CD14-positive monocyte (primary cell): ENCODE measurements around the gene CXCR6. TPM values are rescaled to one million over a fixed set of nuclear protein-coding genes. Genes with fewer than 3 reads are reported as not detected.

ENCODE experiments used
- DNase-seq, 3 donors: peaks; one replicate each; pipeline ENCODE4 v3.0.0-alpha.2; 2011 to 2022
- H2AFZ ChIP-seq: 2 replicates; pipeline ENCODE4 v1.6.0; 2012; ENCODE audit warnings: mild to moderate bottlenecking, low read depth, low read length, inconsistent platforms; ENCODE audit not compliant: insufficient read depth, poor library complexity, severe bottlenecking
- H3K27ac ChIP-seq, 2 donors: 1 replicate in 1 of 2; 2 replicates in 1 of 2; pipeline ENCODE4 v1.5.1; 2012 to 2013; ENCODE audit warnings: low read length in 2 of 2, control low read depth in 1 of 2, inconsistent platforms in 1 of 2, low read depth in 1 of 2, mild to moderate bottlenecking in 1 of 2
- H3K27me3 ChIP-seq, 2 donors: one replicate each; pipeline versions ENCODE4 v1.6.0 to v1.6.1; 2011 to 2013; ENCODE audit warnings: low read length in 2 of 2; ENCODE audit not compliant: control insufficient read depth in 2 of 2, insufficient read depth in 2 of 2
- H3K36me3 ChIP-seq, 2 donors: replicated peaks in 1 of 2; 1 replicate in 1 of 2; 2 replicates in 1 of 2; pipeline versions ENCODE4 v1.5.1 to v1.6.1; 2012 to 2013; ENCODE audit warnings: low read length in 2 of 2, control low read depth in 1 of 2, inconsistent platforms in 1 of 2, mild to moderate bottlenecking in 1 of 2; ENCODE audit not compliant: insufficient read depth in 2 of 2, control insufficient read depth in 1 of 2
- H3K4me1 ChIP-seq, 2 donors: 1 replicate in 1 of 2; 2 replicates in 1 of 2; pipeline versions ENCODE4 v1.5.1 to v1.6.1; 2012 to 2013; ENCODE audit warnings: low read length in 2 of 2, control low read depth in 1 of 2, inconsistent platforms in 1 of 2, mild to moderate bottlenecking in 1 of 2, moderate library complexity in 1 of 2; ENCODE audit not compliant: insufficient read depth in 2 of 2, control insufficient read depth in 1 of 2
- H3K4me2 ChIP-seq: replicated peaks from 2 replicates; pipeline ENCODE3; 2012; ENCODE audit warnings: low read length, moderate library complexity, mild to moderate bottlenecking; ENCODE audit not compliant: poor library complexity, severe bottlenecking; ENCODE audit errors: extremely low read depth
- H3K4me3 ChIP-seq, 3 experiments: fragments of 200-600 bp in 1 of 3; sonication (generic) in 1 of 3; replicated peaks in 1 of 3; 1 replicate in 2 of 3; 2 replicates in 1 of 3; pipeline ENCODE4 v1.5.1; 2011 to 2013; ENCODE audit warnings: low read length in 3 of 3, mild to moderate bottlenecking in 3 of 3, control low read depth in 2 of 3, low read depth in 2 of 3, inconsistent platforms in 1 of 3, moderate library complexity in 1 of 3
- H3K79me2 ChIP-seq: 2 replicates; pipeline ENCODE4 v1.6.0; 2012; ENCODE audit warnings: mild to moderate bottlenecking, control low read depth, inconsistent platforms, low read length, moderate library complexity; ENCODE audit not compliant: insufficient read depth
- H3K9ac ChIP-seq: 2 replicates; pipeline ENCODE4 v1.6.0; 2017; ENCODE audit warnings: low read length, mild to moderate bottlenecking; ENCODE audit not compliant: insufficient read depth, poor library complexity, severe bottlenecking
- H3K9me3 ChIP-seq, 2 donors: replicated peaks in 1 of 2; 1 replicate in 1 of 2; 2 replicates in 1 of 2; pipeline versions ENCODE4 v1.5.1 to v1.6.1; 2012 to 2013; ENCODE audit warnings: low read length in 2 of 2, control low read depth in 1 of 2; ENCODE audit not compliant: control insufficient read depth in 1 of 2, insufficient read depth in 1 of 2
- H4K20me1 ChIP-seq: 2 replicates; pipeline ENCODE4 v1.6.0; 2012; ENCODE audit warnings: mild to moderate bottlenecking, low read length, control low read depth, moderate library complexity; ENCODE audit not compliant: insufficient read depth
- H3K27ac Mint-ChIP-seq, 7 donors: one replicate each; pipeline ENCODE4 v1.8.0; 2020; ENCODE audit warnings: mild to moderate bottlenecking in 7 of 7, mixed read lengths in 7 of 7, moderate library complexity in 6 of 7, inconsistent platforms in 2 of 7
- H3K27me3 Mint-ChIP-seq, 3 donors: one replicate each; pipeline ENCODE4 v1.8.0; 2021 to 2022; ENCODE audit warnings: low read depth in 3 of 3, mild to moderate bottlenecking in 3 of 3, mixed read lengths in 3 of 3, moderate library complexity in 3 of 3, inconsistent platforms in 1 of 3
- H3K36me3 Mint-ChIP-seq, 2 donors: one replicate each; pipeline ENCODE4 v1.8.0; 2020; ENCODE audit warnings: mixed read lengths in 2 of 2, inconsistent platforms in 1 of 2, mild to moderate bottlenecking in 1 of 2
- H3K4me1 Mint-ChIP-seq: one replicate; pipeline ENCODE4 v1.8.0; 2020; ENCODE audit warnings: mild to moderate bottlenecking, mixed read lengths
- H3K4me3 Mint-ChIP-seq, 2 donors: one replicate each; pipeline ENCODE4 v1.8.0; 2020; ENCODE audit warnings: mild to moderate bottlenecking in 2 of 2, mixed read lengths in 2 of 2, moderate library complexity in 1 of 2
- H3K9me3 Mint-ChIP-seq, 7 donors: one replicate each; pipeline ENCODE4 v1.8.0; 2020 to 2022; ENCODE audit warnings: mixed read lengths in 7 of 7, mild to moderate bottlenecking in 6 of 7, moderate library complexity in 6 of 7, inconsistent platforms in 2 of 7
- CTCF ChIP-seq: fragments of 200-600 bp; IDR thresholded peaks from one replicate; pipeline ENCODE4 v1.8.0; 2022; ENCODE audit warnings: antibody characterized with exemption, mild to moderate bottlenecking
- WGBS: methylation state at CpG from one replicate; pipeline ENCODE4 v1.1.5; 2013; ENCODE audit warnings: missing lambda C conversion rate; ENCODE audit not compliant: insufficient coverage; 5-methylcytosine and 5-hydroxymethylcytosine counted together
- intact Hi-C, 2 donors: fragments of 100-400 bp; cut with micrococcal nuclease; formaldehyde crosslinking; loops; one replicate each; pipeline versions ENCODE4 v1.15.0 to v1.15.1; 2023
- polyA plus RNA-seq, 3 donors: library from polyadenylated mRNA; depleted of rRNA in 1 of 3; unstranded in 2 of 3; stranded (reverse) in 1 of 3; fragments of 300-500 nt in 2 of 3; fragments of >200 nt in 1 of 3; fragmentation: Illumina TruSeq in 2 of 3; gene quantifications; 1 replicate in 2 of 3; 2 replicates in 1 of 3; pipeline ENCODE4 v1.2.3, GENCODE V29; 2012 to 2021

CXCR6 gene
- polyA plus RNA-seq, 3 donors: 0.10 TPM; not detected in 2

- intact Hi-C loops: no loop called here
- Mint-ChIP-seq H3K27me3 (peaks cover 0 to 5% (median 0%) of the 10 kb centered on the region in 3 donors), H3K9me3 (no peaks in the 10 kb centered on the region), H3K4me3 (no peak overlapping the region), H3K4me1 (peaks cover 35% of the 10 kb centered on the region), H3K27ac (peak overlapping the region in 2 of 7 donors; percentile 4 to 32), H3K36me3 (peaks cover 62 to 69% of the 10 kb centered on the region in 2 donors)
- H4K20me1 ChIP-seq: peaks cover 57% of the 10 kb centered on the region
- no peak for TF ChIP-seq CTCF
- DNase-seq: no peak
- no peaks in the 10 kb centered on the region for H3K27me3 ChIP-seq
- no peak overlapping the region for H3K4me2 ChIP-seq
- H3K4me3 ChIP-seq: no peak overlapping the region
- H3K4me1 ChIP-seq: peaks cover 10 to 24% of the 10 kb centered on the region in 2 donors
- H3K36me3 ChIP-seq: peaks cover 36 to 46% of the 10 kb centered on the region in 2 donors
- 96% methylated on average over 3 of the region's 5 CpGs for WGBS
- no peak overlapping the region for H2AFZ ChIP-seq
- no peak overlapping the region for H3K9ac ChIP-seq
- no peaks in the 10 kb centered on the region for H3K9me3 ChIP-seq
- no peak overlapping the region for H3K27ac ChIP-seq
- H3K79me2 ChIP-seq: peaks cover 43% of the 10 kb centered on the region
Observed at GRCh38 chr3:45986303-45986982, 43.2 kb downstream of the CXCR6 start.

GRCh38 chr3:45987368-45988291 is 44.4 kb downstream of the CXCR6 start:
- peaks cover 22 to 36% of the 10 kb centered on the region in 2 donors for H3K4me1 ChIP-seq
- no peak overlapping the region for H3K4me3 ChIP-seq
- Mint-ChIP-seq H3K9me3 (no peaks in the 10 kb centered on the region), H3K27ac (peak overlapping the region; percentile 33 to 86 (median 72)), H3K4me3 (no peak overlapping the region), H3K4me1 (peaks cover 46% of the 10 kb centered on the region), H3K36me3 (peaks cover 58 to 62% of the 10 kb centered on the region in 2 donors), H3K27me3 (peaks cover 0 to 5% (median 0%) of the 10 kb centered on the region in 3 donors)
- no peak overlapping the region for H3K4me2 ChIP-seq
- 74% methylated on average over 5 of the region's 8 CpGs for WGBS
- peak; percentile 43 to 83 (median 51) for DNase-seq
- H4K20me1 ChIP-seq: peaks cover 64% of the 10 kb centered on the region
- H3K9me3 ChIP-seq: no peaks in the 10 kb centered on the region
- H3K36me3 ChIP-seq: peaks cover 24 to 34% of the 10 kb centered on the region in 2 donors
- TF ChIP-seq CTCF: no peak
- peak overlapping the region; percentile 3 to 39 for H3K27ac ChIP-seq
- no peak overlapping the region for H3K9ac ChIP-seq
- H3K79me2 ChIP-seq: peaks cover 55% of the 10 kb centered on the region
- no peak overlapping the region for H2AFZ ChIP-seq
- H3K27me3 ChIP-seq: no peaks in the 10 kb centered on the region
- intact Hi-C loops: no loop called here
